IPS-11a (cell line): ENCODE data around the gene SRM.
"Not testable (repeated sequence)": the region's sequence is repeated elsewhere in the genome, so short reads cannot be mapped to it uniquely, and the experiment has no call there.

Experiments used
- H3K4me3 ChIP-seq: one replicate; pipeline ENCODE4 v1.5.1; 2013; ENCODE audit warnings: low read depth, low read length, control low read depth

SRM gene

DNA sequence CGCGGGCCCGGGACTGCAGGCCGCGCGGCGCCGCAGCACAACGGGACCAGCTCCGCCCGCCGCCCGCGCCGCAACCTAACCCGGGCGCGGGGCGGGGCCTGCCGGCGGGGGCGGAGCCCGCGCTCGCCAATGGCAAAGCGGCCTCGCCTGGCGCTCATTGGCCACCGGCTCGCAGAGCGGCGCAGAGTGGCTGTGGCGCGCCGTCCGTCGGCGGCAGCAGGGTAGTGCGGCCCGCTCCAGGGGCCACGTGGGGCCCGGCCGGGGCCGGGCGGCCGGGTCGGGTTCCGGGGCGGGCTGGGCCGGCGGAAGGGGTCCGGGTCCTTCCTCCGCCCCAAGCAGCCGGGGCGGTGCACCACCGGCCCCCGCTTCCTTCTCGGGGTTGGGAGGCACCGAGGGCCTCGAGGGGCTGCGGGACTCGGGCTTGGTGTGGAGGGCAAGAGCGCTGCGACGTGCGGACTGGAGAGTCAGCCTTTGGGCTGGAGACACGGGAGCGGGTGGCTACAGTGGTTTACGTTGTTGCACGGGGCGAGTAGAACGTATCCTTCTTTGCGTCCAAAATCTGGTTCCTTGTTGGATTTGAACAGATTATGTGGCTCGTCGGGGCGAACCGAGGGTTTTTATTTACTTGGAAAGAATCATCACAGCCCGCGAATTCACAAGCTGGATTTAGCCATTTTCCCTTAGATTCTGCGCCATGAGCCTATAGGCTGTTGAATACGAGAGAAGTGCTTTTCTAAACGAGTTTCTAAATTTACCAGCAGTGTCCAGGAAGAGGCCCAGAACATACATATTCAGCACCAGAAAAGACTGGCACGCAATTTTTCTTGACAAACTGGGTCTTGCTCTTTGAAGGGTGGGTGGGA is at the start of gene SRM:
TSS of gene SRM (minus strand) at position 51 of the 863 bp plus-strand sequence. CDS start 75 bp downstream, outside the sequence.
- peak within 1 kb of the TSS; percentile 91 for H3K4me3 ChIP-seq

DNA sequence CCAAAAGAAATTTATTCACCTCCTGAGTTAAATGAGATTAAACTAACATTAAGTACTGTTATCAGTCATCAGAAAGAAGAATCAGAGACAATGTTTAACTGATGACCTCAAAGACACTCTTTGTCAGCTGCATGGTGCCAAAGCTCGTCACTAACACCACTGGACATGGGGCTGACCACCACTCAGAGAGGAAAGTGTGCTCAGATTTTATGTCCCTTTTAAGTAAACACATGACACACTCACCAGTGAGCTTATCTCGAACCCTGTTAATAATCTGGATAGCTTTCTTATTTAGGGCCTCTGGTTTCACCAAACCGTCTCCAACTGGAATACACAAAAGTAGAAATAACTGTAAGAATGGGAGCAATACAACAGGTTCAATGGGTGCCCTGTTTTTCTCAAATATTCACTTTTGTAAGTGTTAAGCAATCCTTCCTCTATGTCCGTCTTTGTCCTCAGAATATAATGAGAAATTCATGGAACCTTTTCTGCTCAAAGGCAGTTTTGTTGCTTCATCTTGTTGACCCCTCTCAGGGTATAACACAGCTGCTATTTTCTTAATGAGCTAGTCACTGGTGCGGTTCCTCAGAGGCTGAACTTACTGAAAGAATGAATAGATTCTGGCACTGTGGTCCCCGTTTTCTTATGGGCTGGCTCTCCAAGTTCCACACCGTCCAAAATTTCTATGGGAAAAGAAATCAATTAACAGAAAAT is 49.4 kb upstream of the SRM start:
- no peak overlapping the region for H3K4me3 ChIP-seq

DNA sequence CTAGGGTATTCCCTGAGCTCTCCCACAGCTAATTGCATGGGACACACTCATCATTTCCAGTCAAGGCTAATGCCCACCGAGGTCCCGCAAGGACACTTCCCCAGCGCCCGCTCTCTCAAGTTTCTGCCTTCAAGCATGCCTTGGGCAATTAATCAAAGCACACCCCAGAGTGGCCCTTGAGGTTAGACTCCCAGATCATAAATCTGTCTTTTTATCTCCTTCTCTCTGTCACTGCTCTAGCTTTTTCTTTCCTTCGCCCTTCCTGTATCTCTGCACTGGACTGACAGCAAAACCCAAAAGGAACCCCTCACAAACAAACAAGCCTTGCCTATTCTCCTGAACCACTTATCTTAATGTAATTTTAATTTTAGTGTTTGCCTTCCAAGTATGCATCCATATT is 47.8 kb upstream of the SRM start:
- H3K4me3 ChIP-seq = no peak overlapping the region

DNA sequence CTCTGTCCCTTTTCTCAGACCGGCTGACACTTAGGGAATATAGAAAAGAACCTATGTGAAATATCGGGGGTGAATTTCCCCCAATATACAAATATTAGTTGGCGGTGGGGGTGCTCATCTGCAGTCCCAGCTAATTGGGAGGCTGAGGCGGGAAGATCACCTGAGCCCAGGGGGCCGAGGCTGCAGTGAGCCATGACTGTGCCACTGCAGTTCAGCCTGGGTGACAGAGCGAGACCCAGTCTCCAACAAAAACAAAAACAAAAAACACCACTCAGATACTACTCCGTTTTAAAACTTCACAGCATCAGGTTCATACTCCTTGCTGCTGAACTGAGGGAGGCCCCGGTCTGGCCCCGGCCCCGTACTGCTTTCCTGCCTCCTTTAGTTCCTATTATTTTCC is 45.8 kb upstream of the SRM start:
- no peak overlapping the region for H3K4me3 ChIP-seq

GRCh38 chr1:11101347-11101746 is 41.5 kb upstream of the SRM start:
- H3K4me3 ChIP-seq = no peak overlapping the region

GRCh38 chr1:11100806-11101205 is 41.0 kb upstream of the SRM start:
- not testable (repeated sequence) for H3K4me3 ChIP-seq

GRCh38 chr1:11100149-11100493 is 40.3 kb upstream of the SRM start:
- H3K4me3 ChIP-seq = peak overlapping the region; percentile 86

DNA sequence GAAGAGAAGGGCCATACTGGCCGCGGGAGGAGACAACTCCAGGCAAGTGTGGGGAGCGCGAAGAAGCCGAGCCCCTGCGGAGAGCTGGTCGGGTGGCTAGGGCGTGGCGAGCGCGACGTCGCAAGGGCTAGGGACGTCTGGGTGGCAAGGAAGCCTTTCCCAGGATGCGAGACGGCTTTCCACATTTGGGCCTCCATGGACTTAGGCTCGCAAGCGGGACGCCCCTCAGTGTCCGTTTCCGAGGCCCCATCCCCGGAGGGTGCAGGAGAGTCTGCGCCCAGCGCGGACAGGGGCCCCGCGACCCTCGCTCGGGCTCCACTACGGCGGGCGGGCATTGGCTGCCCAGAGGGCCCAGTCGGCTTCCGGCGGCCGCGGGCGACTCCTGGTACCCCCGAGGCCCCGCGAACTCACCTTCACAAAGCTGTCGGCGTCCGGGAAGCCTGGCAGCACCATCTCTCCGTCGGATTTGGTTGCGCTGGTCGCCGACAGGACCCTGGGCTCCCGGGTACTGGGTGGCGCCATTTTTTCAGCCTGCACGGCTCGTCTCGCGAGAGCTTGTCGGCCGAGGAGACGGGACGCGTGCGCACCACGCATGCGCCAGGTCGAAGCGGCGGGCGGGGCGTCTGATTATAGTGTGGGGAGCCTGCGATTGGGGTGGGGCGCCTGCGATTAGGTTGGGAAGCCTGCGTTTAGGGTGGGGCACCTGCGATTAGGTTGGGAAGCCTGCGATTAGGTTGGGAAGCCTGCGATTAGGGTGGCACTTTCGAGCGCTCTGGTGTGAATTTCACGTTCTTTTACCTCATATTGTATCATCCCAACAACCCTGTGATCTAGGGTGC is 39.7 kb upstream of the SRM start, which contains the start of gene EXOSC10:
TSS of gene EXOSC10 (minus strand) at position 560 of the 839 bp plus-strand sequence. CDS start at position 522, 38 bp downstream.
- peak within 1 kb of the TSS; percentile 86 for H3K4me3 ChIP-seq

- peak overlapping the region; percentile 86 for H3K4me3 ChIP-seq
These were observed 39.1 kb upstream of the SRM start for GRCh38 chr1:11098931-11099309.

- not testable (repeated sequence) for H3K4me3 ChIP-seq
These were observed 24.0 kb upstream of the SRM start for GRCh38 chr1:11083784-11084183.

GRCh38 chr1:11080931-11081330 is 21.1 kb upstream of the SRM start:
- H3K4me3 ChIP-seq = no peak overlapping the region

DNA sequence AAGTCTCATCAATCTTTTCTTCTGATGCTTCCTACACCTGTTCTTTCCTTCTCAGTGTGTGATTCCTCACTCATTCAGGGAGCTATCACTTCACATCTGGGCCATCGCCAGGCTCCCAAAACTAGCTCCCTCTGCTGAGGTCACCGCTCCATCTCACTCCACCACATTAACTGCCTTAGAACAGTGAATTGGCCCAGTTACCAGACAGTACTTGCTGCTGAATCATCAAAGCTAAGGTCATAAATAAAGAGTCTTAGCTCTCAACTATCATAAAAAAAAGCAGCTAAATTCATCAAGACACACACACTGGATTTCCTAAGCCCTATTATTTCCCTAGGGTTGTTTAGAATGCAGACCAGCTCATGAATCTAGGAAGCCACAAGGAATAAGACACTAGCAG is 18.8 kb upstream of the SRM start:
- H3K4me3 ChIP-seq = no peak overlapping the region

DNA sequence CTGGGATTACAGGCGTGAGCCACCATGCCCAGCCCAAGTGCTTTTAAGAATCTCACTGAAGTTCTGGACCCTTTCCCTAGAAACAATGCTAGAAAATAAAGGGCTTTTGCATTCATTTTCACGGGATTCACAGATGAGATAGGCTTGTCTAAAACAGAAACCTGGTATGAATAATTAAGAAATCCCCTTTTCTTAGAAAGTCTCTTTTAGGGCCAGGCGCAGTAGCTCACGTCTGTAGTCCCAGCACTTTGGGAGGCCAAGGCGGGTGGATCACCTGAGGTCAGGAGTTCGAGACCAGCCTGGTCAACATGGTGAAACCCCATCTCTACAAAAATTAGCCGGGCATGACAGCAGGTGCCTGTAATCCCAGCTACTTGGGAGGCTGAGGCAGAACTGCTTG is 13.6 kb upstream of the SRM start:
- H3K4me3 ChIP-seq = not testable (repeated sequence)

- no peak overlapping the region for H3K4me3 ChIP-seq
These were observed 12.5 kb upstream of the SRM start for GRCh38 chr1:11072216-11072917.

DNA sequence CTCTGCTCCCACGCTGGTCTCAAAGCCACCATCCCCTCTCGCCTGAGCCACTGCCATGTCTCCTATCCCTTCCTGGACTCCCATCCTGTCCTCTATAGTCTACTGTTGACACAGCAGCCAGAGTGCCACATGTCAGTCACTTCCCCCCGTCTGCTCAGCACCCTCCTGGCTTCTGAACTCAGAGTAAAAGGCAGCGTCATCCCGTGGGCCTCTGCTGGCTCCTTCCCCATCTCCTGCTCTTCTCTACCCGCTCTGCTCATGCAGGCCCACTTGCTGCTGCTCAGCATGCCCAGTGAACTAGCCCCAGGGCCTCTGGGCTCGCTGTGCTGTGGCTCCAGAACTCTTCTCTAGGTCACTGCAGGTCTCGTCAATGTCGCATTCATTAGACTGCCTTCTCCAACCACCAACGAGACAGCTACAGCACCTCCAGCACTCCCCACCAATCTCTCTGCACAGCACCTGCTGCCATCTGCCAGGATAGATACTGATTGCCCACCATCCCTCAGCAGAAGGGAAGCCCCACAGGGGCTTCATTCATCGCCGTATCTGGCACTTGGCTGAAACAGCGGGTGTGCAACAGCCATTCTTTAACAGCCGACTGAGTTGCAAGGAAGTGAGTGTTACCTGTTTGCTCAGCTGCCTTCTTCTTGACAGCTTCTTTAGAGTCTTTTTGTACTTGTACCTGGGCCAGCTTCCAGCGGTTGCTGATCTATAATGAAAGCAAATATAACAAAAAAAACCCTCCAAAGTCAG is 11.8 kb upstream of the SRM start:
- no peak overlapping the region for H3K4me3 ChIP-seq

- H3K4me3 ChIP-seq = no peak overlapping the region
These were observed 11.1 kb upstream of the SRM start for GRCh38 chr1:11070876-11071275.

DNA sequence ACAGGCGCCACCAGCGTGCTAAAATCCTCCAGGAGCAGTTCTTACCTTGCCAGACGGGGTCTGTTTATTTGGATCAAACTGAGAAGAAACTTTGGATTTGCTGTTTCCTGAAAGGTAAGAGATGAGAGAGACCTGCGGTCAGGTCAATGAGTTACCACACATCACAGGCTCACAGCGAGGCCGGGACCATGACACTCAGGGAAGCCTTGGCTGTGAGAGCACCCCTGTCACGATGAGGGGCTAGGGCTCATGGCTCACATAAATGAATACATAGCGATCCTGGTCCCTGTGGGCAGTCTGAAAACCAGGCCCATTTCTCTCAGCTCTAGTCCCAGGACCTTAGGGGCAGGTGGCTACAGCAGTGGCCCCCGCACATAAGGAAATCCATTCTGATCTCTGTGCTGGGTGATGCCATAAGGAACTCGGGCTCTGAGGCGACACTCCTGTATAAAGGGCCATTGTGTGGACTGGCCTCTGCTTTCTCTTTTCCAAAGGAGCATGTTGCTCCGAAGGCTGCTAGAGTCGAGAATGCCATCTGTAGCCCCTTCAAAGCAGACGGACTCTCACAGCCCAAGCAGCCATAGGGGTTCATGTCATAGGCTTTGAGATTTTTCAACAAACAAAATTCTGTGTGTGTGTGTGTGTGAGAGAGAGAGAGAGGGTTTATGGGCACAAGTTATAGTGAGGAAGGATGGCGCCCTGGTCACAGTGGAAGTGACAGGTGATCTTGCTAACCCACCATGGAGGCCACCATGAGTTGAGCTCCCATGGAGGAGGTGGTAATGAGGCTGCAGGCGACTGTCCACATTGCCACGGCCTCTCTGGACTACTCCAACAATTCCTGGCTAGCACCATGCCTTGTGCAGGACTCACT is 9.0 kb upstream of the SRM start:
- no peak overlapping the region for H3K4me3 ChIP-seq

GRCh38 chr1:11067716-11068599 is 8.1 kb upstream of the SRM start:
- no peak overlapping the region for H3K4me3 ChIP-seq
